ENCODE measurements around the gene MED12L. TPM values are rescaled to one million over a fixed set of nuclear protein-coding genes. Genes with fewer than 3 reads are reported as not detected.

The MED12L gene
- total RNA-seq, 2 donors from 2014 or later, result 15.5 to 28.9 TPM

GRCh38 chr3:151329363-151329762 is 243.9 kb downstream of the MED12L start, which contains the start of gene P2RY13:
TSS of gene P2RY13 (minus strand) at chr3:151329549. CDS start at chr3:151329528, 21 bp downstream.
- H3K4me1 Mint-ChIP-seq, result no peaks in the 10 kb centered on the region
- H3K36me3 ChIP-seq (ENCODE audit: control insufficient read depth, insufficient read depth, low read length), result no peaks in the 10 kb centered on the region
- H3K9me3 ChIP-seq (ENCODE audit: control insufficient read depth, low read length), result no peaks in the 10 kb centered on the region
- H3K9me3 Mint-ChIP-seq, result no peaks in the 10 kb centered on the region
- H3K36me3 Mint-ChIP-seq (ENCODE audit: low read depth), result no peaks in the 10 kb centered on the region
- WGBS, 2 experiments (ENCODE audit: insufficient coverage in 1 of 2, insufficient read length in 1 of 2), result 86% methylated on average over 1 of the region's 1 CpG; no CpG with 5 or more reads in 1 of the 2 experiments
- H3K4me3 Mint-ChIP-seq, result no peak within 1 kb of the TSS
- no peak for DNase-seq
- no peak within 1 kb of the TSS for H3K27ac Mint-ChIP-seq
- no peak within 1 kb of the TSS for H3K4me3 ChIP-seq (ENCODE audit: low read length)
- H3K9ac ChIP-seq (ENCODE audit: extremely low read depth, low read length, poor library complexity, severe bottlenecking), result no peak within 1 kb of the TSS
- H3K27me3 ChIP-seq (ENCODE audit: control insufficient read depth, insufficient read depth, low read length, poor library complexity, severe bottlenecking), result no peaks in the 10 kb centered on the region
- no peaks in the 10 kb centered on the region for H3K27me3 Mint-ChIP-seq (ENCODE audit: insufficient read depth)
- H3K27ac ChIP-seq (ENCODE audit: low read depth, low read length), result no peak within 1 kb of the TSS
- TF ChIP-seq, protein P1, sequence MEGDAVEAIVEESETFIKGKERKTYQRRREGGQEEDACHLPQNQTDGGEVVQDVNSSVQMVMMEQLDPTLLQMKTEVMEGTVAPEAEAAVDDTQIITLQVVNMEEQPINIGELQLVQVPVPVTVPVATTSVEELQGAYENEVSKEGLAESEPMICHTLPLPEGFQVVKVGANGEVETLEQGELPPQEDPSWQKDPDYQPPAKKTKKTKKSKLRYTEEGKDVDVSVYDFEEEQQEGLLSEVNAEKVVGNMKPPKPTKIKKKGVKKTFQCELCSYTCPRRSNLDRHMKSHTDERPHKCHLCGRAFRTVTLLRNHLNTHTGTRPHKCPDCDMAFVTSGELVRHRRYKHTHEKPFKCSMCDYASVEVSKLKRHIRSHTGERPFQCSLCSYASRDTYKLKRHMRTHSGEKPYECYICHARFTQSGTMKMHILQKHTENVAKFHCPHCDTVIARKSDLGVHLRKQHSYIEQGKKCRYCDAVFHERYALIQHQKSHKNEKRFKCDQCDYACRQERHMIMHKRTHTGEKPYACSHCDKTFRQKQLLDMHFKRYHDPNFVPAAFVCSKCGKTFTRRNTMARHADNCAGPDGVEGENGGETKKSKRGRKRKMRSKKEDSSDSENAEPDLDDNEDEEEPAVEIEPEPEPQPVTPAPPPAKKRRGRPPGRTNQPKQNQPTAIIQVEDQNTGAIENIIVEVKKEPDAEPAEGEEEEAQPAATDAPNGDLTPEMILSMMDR (conservative IDR thresholded peaks at IDR 0.05), result no peak
- H3K4me1 ChIP-seq (ENCODE audit: control insufficient read depth, insufficient read depth, low read length), result no peaks in the 10 kb centered on the region

- no peaks in the 10 kb centered on the region for H3K36me3 ChIP-seq (ENCODE audit: control insufficient read depth, insufficient read depth, low read length)
- TF ChIP-seq, protein P1 (conservative IDR thresholded peaks at IDR 0.05), result no peak
- 79 to 100% methylated on average over 2 to 4 of the region's 4 CpGs for WGBS, 2 experiments (ENCODE audit: insufficient coverage in 1 of 2, insufficient read length in 1 of 2)
- Mint-ChIP-seq H3K4me3 (no peak overlapping the region), H3K9me3 (no peaks in the 10 kb centered on the region), H3K4me1 (no peaks in the 10 kb centered on the region), H3K36me3 (ENCODE audit: low read depth) (no peaks in the 10 kb centered on the region), H3K27ac (no peak overlapping the region), H3K27me3 (ENCODE audit: insufficient read depth) (no peaks in the 10 kb centered on the region)
- H3K27me3 ChIP-seq (ENCODE audit: control insufficient read depth, insufficient read depth, low read length, poor library complexity, severe bottlenecking), result no peaks in the 10 kb centered on the region
- H3K9ac ChIP-seq (ENCODE audit: extremely low read depth, low read length, poor library complexity, severe bottlenecking), result no peak overlapping the region
- H3K9me3 ChIP-seq (ENCODE audit: control insufficient read depth, low read length), result no peaks in the 10 kb centered on the region
- H3K4me3 ChIP-seq (ENCODE audit: low read length), result no peak overlapping the region
- no peak for DNase-seq
- no peaks in the 10 kb centered on the region for H3K4me1 ChIP-seq (ENCODE audit: control insufficient read depth, insufficient read depth, low read length)
- no peak overlapping the region for H3K27ac ChIP-seq (ENCODE audit: low read depth, low read length)
Measured at GRCh38 chr3:151330379-151330778, 244.9 kb downstream of the MED12L start.

DNA sequence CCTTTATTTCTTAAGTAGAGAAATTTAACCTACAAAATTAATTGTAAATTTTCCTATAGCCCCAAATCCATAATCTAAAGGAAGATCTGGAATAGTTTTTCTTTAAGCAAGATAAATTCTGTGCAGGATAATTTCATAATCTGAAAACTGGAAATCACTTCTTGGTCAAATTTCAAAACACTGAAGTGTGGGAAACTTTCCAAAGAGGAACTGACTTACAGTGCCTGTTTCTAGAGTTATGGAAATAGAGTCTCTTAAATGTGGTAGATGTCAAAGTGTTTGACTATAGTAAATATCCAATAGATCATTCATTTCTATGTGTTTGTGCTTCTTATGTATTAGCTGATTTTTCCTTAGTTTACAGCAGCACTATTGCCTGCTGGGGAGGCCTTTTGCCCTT is 245.4 kb downstream of the MED12L start:
- Histone ChIP-seq H3K27me3 (ENCODE audit: control insufficient read depth, insufficient read depth, low read length, poor library complexity, severe bottlenecking) (no peaks in the 10 kb centered on the region), H3K9me3 (ENCODE audit: control insufficient read depth, low read length) (no peaks in the 10 kb centered on the region), H3K4me3 (ENCODE audit: low read length) (no peak overlapping the region), H3K9ac (ENCODE audit: extremely low read depth, low read length, poor library complexity, severe bottlenecking) (no peak overlapping the region), H3K27ac (ENCODE audit: low read depth, low read length) (no peak overlapping the region), H3K36me3 (ENCODE audit: control insufficient read depth, insufficient read depth, low read length) (no peaks in the 10 kb centered on the region), H3K4me1 (ENCODE audit: control insufficient read depth, insufficient read depth, low read length) (no peaks in the 10 kb centered on the region)
- Mint-ChIP-seq H3K27ac (no peak overlapping the region), H3K27me3 (ENCODE audit: insufficient read depth) (no peaks in the 10 kb centered on the region), H3K4me3 (no peak overlapping the region), H3K36me3 (ENCODE audit: low read depth) (no peaks in the 10 kb centered on the region), H3K4me1 (no peaks in the 10 kb centered on the region), H3K9me3 (no peaks in the 10 kb centered on the region)
- no peak for DNase-seq
- TF ChIP-seq, protein P1 (conservative IDR thresholded peaks at IDR 0.05), result no peak
